ENCODE measurements around the gene DPP6.

The DPP6 gene

GRCh38 chr7:154679379-154680053 lies 627.3 kb downstream of the DPP6 start:
- TF ChIP-seq CTCF (conservative IDR thresholded peaks at IDR 0.05; ENCODE audit: control insufficient read depth, insufficient read depth, low read depth, low read length) = no peak
- DNase-seq (ENCODE audit: low read depth) = no peak
- H3K4me3 ChIP-seq (ENCODE audit: control insufficient read depth, low read depth, low read length) = no peak overlapping the region

- DNase-seq (ENCODE audit: low read depth) = no peak
- no peak overlapping the region for H3K4me3 ChIP-seq (ENCODE audit: control insufficient read depth, low read depth, low read length)
These were observed 628.9 kb downstream of the DPP6 start for GRCh38 chr7:154680894-154681659.

GRCh38 chr7:154682003-154682402 lies 629.8 kb downstream of the DPP6 start:
- TF ChIP-seq CTCF (conservative IDR thresholded peaks at IDR 0.05; ENCODE audit: control insufficient read depth, insufficient read depth, low read depth, low read length) = no peak
- no peak overlapping the region for H3K4me3 ChIP-seq (ENCODE audit: control insufficient read depth, low read depth, low read length)
- DNase-seq (ENCODE audit: low read depth) = no peak

More at GRCh38 chr7:154680894-154681659, 628.9 kb downstream of the DPP6 start:
- no peak for TF ChIP-seq CTCF (conservative IDR thresholded peaks at IDR 0.05; ENCODE audit: control insufficient read depth, insufficient read depth, low read depth, low read length)

- no peak overlapping the region for H3K4me3 ChIP-seq (ENCODE audit: control insufficient read depth, low read depth, low read length)
- DNase-seq (ENCODE audit: low read depth) = no peak
- TF ChIP-seq CTCF (conservative IDR thresholded peaks at IDR 0.05; ENCODE audit: control insufficient read depth, insufficient read depth, low read depth, low read length) = no peak
These were observed 632.7 kb downstream of the DPP6 start for GRCh38 chr7:154684666-154685563.

- H3K4me3 ChIP-seq (ENCODE audit: control insufficient read depth, low read depth, low read length) = no peak overlapping the region
- no peak for TF ChIP-seq CTCF (conservative IDR thresholded peaks at IDR 0.05; ENCODE audit: control insufficient read depth, insufficient read depth, low read depth, low read length)
- no peak for DNase-seq (ENCODE audit: low read depth)
These were observed 633.3 kb downstream of the DPP6 start for GRCh38 chr7:154685564-154685901.

GRCh38 chr7:154686305-154686704 lies 634.1 kb downstream of the DPP6 start:
- no peak for TF ChIP-seq CTCF (conservative IDR thresholded peaks at IDR 0.05; ENCODE audit: control insufficient read depth, insufficient read depth, low read depth, low read length)

More at GRCh38 chr7:154686305-154686704, 634.1 kb downstream of the DPP6 start:
- DNase-seq (ENCODE audit: low read depth) = no peak
- no peak overlapping the region for H3K4me3 ChIP-seq (ENCODE audit: control insufficient read depth, low read depth, low read length)

All from fibroblast of mammary gland (primary cell).